ENCODE measurements around the gene NCKAP5.

Gene NCKAP5

GRCh38 chr2:132670496-132671150, 897.6 kb downstream of the NCKAP5 start:
- no peak for DNase-seq (ENCODE audit: low read depth in 1 of 2, low spot score in 1 of 2)
- no peak for TF ChIP-seq JUND (IDR thresholded peaks at IDR 0.05; ENCODE audit: low read depth)
- in situ Hi-C loops (cut with HindIII; ENCODE audit: low pct_unique_long_range_greater_than_20kb, low sequenced_read_pairs), result no loop called here

DNA sequence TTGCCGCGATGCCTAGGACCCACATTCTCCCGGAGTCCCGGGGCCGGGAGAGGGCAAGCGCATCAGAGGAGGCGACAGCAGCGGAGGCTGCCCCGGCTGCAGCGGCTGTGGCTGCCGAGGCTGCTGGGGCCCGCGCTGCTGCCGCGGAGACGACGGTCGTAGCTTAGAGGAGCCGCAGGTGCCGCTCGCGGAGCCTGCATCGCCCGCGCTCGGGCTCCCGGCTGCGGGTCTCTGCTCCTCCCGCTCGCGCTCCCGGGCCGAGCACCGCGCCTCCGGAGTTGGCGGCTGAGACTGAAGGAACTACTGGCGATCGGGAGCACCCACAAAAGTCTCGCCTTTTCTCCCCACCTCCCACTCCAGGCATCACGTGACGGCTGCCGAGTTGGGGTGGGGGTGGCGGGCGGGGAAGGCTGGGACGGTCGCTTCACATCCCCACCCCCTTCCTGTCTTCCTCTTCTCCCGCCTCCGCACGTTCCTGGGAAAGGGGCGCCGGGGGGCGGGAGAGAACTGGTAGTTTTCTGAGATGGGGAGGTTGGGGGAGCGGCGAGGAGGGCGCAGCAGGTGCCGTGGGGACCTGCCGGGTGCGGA, 898.3 kb downstream of the NCKAP5 start, which contains the start of gene LYPD1:
Gene LYPD1, minus strand, starts transcription at position 298 of the 588 bp plus-strand sequence. Its CDS starts 273 bp downstream, at position 25.
- no peak for TF ChIP-seq JUND (IDR thresholded peaks at IDR 0.05; ENCODE audit: low read depth)

GRCh38 chr2:132668987-132669907, 899.0 kb downstream of the NCKAP5 start:
- TF ChIP-seq JUND (IDR thresholded peaks at IDR 0.05; ENCODE audit: low read depth), result no peak
- peak in 1 of 2 experiments; percentile 7 for DNase-seq (ENCODE audit: low read depth in 1 of 2, low spot score in 1 of 2)
- in situ Hi-C loops (cut with HindIII; ENCODE audit: low pct_unique_long_range_greater_than_20kb, low sequenced_read_pairs), result no loop called here

More for the DNA sequence above, 898.3 kb downstream of the NCKAP5 start, which contains the start of gene LYPD1:
- in situ Hi-C loops (cut with HindIII; ENCODE audit: low pct_unique_long_range_greater_than_20kb, low sequenced_read_pairs), result no loop called here
- peak; percentile 14 to 29 for DNase-seq (ENCODE audit: low read depth in 1 of 2, low spot score in 1 of 2)

DNA sequence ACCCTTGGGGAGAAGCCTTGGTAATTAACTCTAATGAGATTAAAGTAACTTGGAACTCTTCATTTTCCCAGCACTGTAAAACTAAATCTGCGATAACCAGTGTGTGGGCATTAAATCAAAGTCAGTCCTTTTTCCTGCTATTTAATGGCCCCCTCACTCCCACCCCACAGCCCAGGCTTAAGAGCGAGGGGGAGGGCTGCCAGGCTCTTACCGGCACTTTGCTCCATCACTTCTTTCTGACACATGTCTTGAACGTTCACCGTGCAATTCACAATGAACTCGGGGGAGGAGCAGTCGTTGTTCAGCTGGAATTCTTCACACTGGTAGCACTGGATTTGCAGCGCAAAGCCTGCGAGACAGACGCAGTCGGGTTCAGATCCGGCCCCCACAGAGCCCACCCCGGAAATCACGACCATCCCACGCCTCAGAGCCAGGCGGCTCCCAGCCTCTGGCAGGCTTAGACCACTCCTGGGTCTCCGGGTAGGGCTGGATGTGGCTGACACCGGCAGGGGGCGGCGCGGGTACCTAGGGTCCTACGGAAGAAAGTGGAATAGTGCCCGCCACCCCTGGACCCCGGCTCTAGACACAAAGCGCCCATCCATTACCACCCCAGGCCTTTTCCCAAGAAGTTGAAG, 900.0 kb downstream of the NCKAP5 start:
- DNase-seq (ENCODE audit: low read depth in 1 of 2, low spot score in 1 of 2), result no peak
- in situ Hi-C loops (cut with HindIII; ENCODE audit: low pct_unique_long_range_greater_than_20kb, low sequenced_read_pairs), result no loop called here
- TF ChIP-seq JUND (IDR thresholded peaks at IDR 0.05; ENCODE audit: low read depth), result no peak

- no peak for DNase-seq (ENCODE audit: low read depth in 1 of 2, low spot score in 1 of 2)
- in situ Hi-C loops (cut with HindIII; ENCODE audit: low pct_unique_long_range_greater_than_20kb, low sequenced_read_pairs), result no loop called here
- no peak for TF ChIP-seq JUND (IDR thresholded peaks at IDR 0.05; ENCODE audit: low read depth)
Measured at GRCh38 chr2:132667706-132668105, 900.6 kb downstream of the NCKAP5 start.

DNA sequence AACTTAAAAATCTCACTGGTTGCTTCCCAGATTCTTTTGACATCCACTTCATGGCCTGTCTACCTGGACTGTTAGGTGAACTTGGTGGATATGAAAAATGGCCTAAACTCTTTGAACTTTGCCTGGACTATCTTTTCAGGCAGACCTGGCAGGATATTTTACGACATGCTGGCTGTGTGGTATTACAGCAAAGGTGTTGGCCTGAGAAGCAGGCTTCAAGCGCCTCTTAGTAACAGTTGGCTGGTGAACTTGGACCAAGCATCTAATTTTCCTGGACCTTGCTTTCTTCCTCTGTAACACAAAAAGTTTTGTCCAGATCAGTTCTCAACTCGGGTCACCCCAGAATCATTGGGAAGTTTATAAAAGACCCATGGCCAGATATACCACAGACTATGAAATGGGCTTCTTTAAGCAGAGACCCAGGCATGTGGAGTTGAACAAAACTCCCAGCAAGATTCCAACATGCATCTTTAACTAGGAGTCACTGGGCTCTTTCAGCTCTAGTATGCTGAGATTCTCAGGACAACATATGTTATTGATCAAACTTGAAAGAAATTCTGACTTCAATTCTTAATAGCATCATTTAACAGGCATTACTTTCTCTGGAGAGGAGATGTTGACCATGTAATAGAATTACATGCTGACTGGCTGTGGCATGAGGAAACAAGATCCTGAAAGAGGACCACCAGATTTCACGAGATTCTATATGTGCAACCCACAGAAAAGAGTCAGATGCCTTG, 902.7 kb downstream of the NCKAP5 start:
- no peak for DNase-seq (ENCODE audit: low read depth in 1 of 2, low spot score in 1 of 2)
- no peak for TF ChIP-seq JUND (IDR thresholded peaks at IDR 0.05; ENCODE audit: low read depth)
- in situ Hi-C loops (cut with HindIII; ENCODE audit: low pct_unique_long_range_greater_than_20kb, low sequenced_read_pairs), result no loop called here

GRCh38 chr2:132664096-132664495, 904.2 kb downstream of the NCKAP5 start:
- in situ Hi-C loops (cut with HindIII; ENCODE audit: low pct_unique_long_range_greater_than_20kb, low sequenced_read_pairs), result no loop called here
- no peak for DNase-seq (ENCODE audit: low read depth in 1 of 2, low spot score in 1 of 2)
- TF ChIP-seq JUND (IDR thresholded peaks at IDR 0.05; ENCODE audit: low read depth), result no peak

DNA sequence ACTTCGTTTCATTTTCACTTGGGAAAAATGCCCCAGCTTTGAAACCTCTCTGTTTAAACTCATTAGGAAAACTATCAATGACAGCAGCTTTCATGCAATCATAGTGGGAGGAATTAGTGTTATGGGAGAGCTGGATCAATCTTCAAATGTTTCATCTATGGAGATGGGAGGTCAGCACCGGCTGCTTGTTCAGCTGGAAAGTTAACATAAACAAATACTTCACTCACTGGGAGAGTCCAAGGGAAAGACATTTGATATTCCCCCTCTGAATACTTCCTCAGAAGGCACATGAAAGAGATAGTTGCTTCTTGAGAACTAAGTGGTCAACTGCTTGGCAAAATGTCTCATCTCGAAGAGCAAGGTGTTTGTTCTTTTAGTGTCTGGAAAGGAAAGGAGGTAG, 905.5 kb downstream of the NCKAP5 start:
- no peak for TF ChIP-seq JUND (IDR thresholded peaks at IDR 0.05; ENCODE audit: low read depth)
- no peak for DNase-seq (ENCODE audit: low read depth in 1 of 2, low spot score in 1 of 2)
- in situ Hi-C loops (cut with HindIII; ENCODE audit: low pct_unique_long_range_greater_than_20kb, low sequenced_read_pairs), result no loop called here

DNA sequence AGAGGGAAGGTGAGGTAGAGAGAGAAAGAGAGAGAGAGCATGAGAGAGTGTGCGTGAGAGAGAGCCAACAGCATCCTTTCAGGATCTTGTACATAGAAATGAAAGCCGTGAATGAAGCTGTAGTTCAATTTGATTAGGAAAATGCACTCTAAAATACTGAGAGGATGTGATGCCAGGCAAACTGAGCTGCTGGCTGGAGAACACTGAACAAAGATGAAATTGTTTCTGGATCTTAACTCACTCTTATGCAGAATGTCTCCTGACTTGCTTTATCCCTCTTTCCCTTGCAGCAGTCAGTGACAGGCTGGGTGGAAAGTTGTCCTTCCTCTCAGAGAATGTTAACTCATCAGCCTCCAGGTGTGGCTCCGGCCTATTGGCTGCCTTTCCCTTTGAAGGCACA, 908.9 kb downstream of the NCKAP5 start:
- in situ Hi-C loops (cut with HindIII; ENCODE audit: low pct_unique_long_range_greater_than_20kb, low sequenced_read_pairs), result no loop called here

GRCh38 chr2:132656266-132656975, 911.8 kb downstream of the NCKAP5 start:
- in situ Hi-C loops (cut with HindIII; ENCODE audit: low pct_unique_long_range_greater_than_20kb, low sequenced_read_pairs), result no loop called here
- DNase-seq (ENCODE audit: low read depth in 1 of 2, low spot score in 1 of 2), result no peak
- TF ChIP-seq JUND (IDR thresholded peaks at IDR 0.05; ENCODE audit: low read depth), result no peak

More for the DNA sequence above, 908.9 kb downstream of the NCKAP5 start:
- no peak for DNase-seq (ENCODE audit: low read depth in 1 of 2, low spot score in 1 of 2)
- TF ChIP-seq JUND (IDR thresholded peaks at IDR 0.05; ENCODE audit: low read depth), result no peak

DNA sequence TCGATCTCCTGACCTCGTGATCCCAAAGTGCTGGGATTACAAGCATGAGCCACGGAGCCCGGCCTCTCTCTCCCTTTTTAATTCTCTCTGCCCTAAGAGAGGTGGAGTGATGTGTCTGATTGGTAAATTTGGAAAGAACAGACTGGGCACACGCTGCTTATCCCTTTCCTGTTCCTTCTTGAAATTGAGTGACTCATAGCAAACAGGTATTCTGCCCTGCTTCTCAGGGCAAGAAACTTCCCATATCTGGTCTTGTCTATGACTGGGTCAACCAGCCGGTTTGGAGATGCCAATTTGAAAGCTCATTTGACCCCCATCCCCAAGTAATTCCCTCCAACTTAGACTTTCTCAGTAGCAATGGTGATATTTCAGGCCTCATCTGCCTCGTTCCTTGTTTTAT, 913.3 kb downstream of the NCKAP5 start:
- in situ Hi-C loops (cut with HindIII; ENCODE audit: low pct_unique_long_range_greater_than_20kb, low sequenced_read_pairs), result no loop called here
- no peak for DNase-seq (ENCODE audit: low read depth in 1 of 2, low spot score in 1 of 2)
- no peak for TF ChIP-seq JUND (IDR thresholded peaks at IDR 0.05; ENCODE audit: low read depth)
